DOHH2 (cell line): ENCODE data around the gene PPP2R2B.

Experiments
- H3F3A ChIP-seq: fragments of 200-600 bp; sonication (generic), shearing (Covaris generic); 2 replicates; pipeline ENCODE4 v1.6.0; 2016; ENCODE audit warnings: antibody characterized with exemption, mild to moderate bottlenecking; ENCODE audit not compliant: control insufficient read depth, insufficient read depth
- H3K27ac ChIP-seq: fragments of 200-600 bp; sonication (generic); 2 replicates; pipeline ENCODE4 v1.5.1; 2014; ENCODE audit warnings: low read depth, mild to moderate bottlenecking, low read length, moderate library complexity
- H3K27me3 ChIP-seq: fragments of 200-600 bp; sonication (generic); 2 replicates; pipeline ENCODE4 v1.6.1; 2014; ENCODE audit warnings: mild to moderate bottlenecking, low read length, mixed read lengths; ENCODE audit not compliant: control insufficient read depth
- H3K36me3 ChIP-seq: fragments of 200-600 bp; sonication (generic); 2 replicates; pipeline ENCODE4 v1.6.1; 2014; ENCODE audit warnings: mild to moderate bottlenecking, low read length, moderate library complexity, mixed read lengths; ENCODE audit not compliant: control insufficient read depth
- H3K4me1 ChIP-seq: fragments of 200-600 bp; sonication (generic); 2 replicates; pipeline ENCODE4 v1.6.1; 2014; ENCODE audit warnings: mild to moderate bottlenecking, low read length, mixed read lengths; ENCODE audit not compliant: control insufficient read depth
- H3K4me2 ChIP-seq: fragments of 200-600 bp; sonication (generic); 2 replicates; pipeline ENCODE4 v1.6.0; 2014; ENCODE audit warnings: mild to moderate bottlenecking, low read length, moderate library complexity
- H3K4me3 ChIP-seq: fragments of 200-600 bp; sonication (generic); 2 replicates; pipeline ENCODE4 v1.5.1; 2014; ENCODE audit warnings: mild to moderate bottlenecking, low read length, mixed read lengths
- H3K79me2 ChIP-seq: fragments of 200-600 bp; sonication (generic); 2 replicates; pipeline ENCODE4 v1.6.1; 2014; ENCODE audit warnings: mild to moderate bottlenecking, low read length, mixed read lengths; ENCODE audit not compliant: control insufficient read depth
- H3K9me2 ChIP-seq: fragments of 200-600 bp; sonication (generic); replicated peaks from 2 replicates; pipeline ENCODE4 v1.6.1; 2014; ENCODE audit warnings: mild to moderate bottlenecking, low read length, mixed read lengths; ENCODE audit not compliant: control insufficient read depth
- H3K9me3 ChIP-seq: fragments of 200-600 bp; sonication (generic); 2 replicates; pipeline ENCODE4 v1.6.1; 2014; ENCODE audit warnings: antibody characterized with exemption, low read length, mixed read lengths; ENCODE audit not compliant: control insufficient read depth, insufficient read depth
- H4K20me1 ChIP-seq: fragments of 200-600 bp; sonication (generic); 2 replicates; pipeline ENCODE4 v1.6.0; 2014; ENCODE audit warnings: low read depth, mild to moderate bottlenecking, antibody characterized with exemption, low read length, moderate library complexity; ENCODE audit not compliant: control insufficient read depth, insufficient read depth
- CTCF ChIP-seq: fragments of 200-600 bp; sonication (generic); IDR thresholded peaks from one replicate; pipeline ENCODE4 v1.5.1; 2014; ENCODE audit warnings: antibody characterized with exemption, mild to moderate bottlenecking, low read depth, low read length; ENCODE audit not compliant: poor library complexity, severe bottlenecking
- EZH2phosphoT487 ChIP-seq: fragments of 200-600 bp; sonication (generic); IDR thresholded peaks from 2 replicates; pipeline ENCODE4 v1.6.1; 2017; ENCODE audit warnings: borderline replicate concordance, mild to moderate bottlenecking, antibody characterized with exemption, low read length, moderate library complexity, mixed read lengths

Gene PPP2R2B

GRCh38 chr5:146745931-146746577 lies 132.5 kb downstream of the PPP2R2B start:
- H3K4me2 ChIP-seq = no peak overlapping the region
- no peaks in the 10 kb centered on the region for H3K79me2 ChIP-seq

GRCh38 chr5:146744068-146744745 lies 134.3 kb downstream of the PPP2R2B start:
- H3K4me1 ChIP-seq = no peaks in the 10 kb centered on the region
- H3K27me3 ChIP-seq = no peaks in the 10 kb centered on the region
- no peaks in the 10 kb centered on the region for H3K79me2 ChIP-seq
- H3K27ac ChIP-seq = no peak overlapping the region
- no peak for TF ChIP-seq EZH2phosphoT487
- no peak for TF ChIP-seq CTCF
- no peaks in the 10 kb centered on the region for H3K36me3 ChIP-seq
- H3K9me3 ChIP-seq = no peaks in the 10 kb centered on the region; the same call in 1 of the 2 replicates
- no peaks in the 10 kb centered on the region for H3K9me2 ChIP-seq
- no peak overlapping the region for H3K4me3 ChIP-seq
- no peak overlapping the region for H3K4me2 ChIP-seq
- no peaks in the 10 kb centered on the region for H3F3A ChIP-seq
- H4K20me1 ChIP-seq = no peaks in the 10 kb centered on the region

More at GRCh38 chr5:146745931-146746577, 132.5 kb downstream of the PPP2R2B start:
- Histone ChIP-seq H3K4me1 (no peaks in the 10 kb centered on the region), H3K36me3 (no peaks in the 10 kb centered on the region), H3F3A (no peaks in the 10 kb centered on the region), H3K9me3 (no peaks in the 10 kb centered on the region; the same call in 1 of the 2 replicates), H4K20me1 (no peaks in the 10 kb centered on the region), H3K27ac (no peak overlapping the region), H3K9me2 (no peaks in the 10 kb centered on the region), H3K27me3 (no peaks in the 10 kb centered on the region), H3K4me3 (no peak overlapping the region)
- TF ChIP-seq EZH2phosphoT487 (no peak), CTCF (no peak)

- H3K27ac ChIP-seq = no peak overlapping the region
- no peaks in the 10 kb centered on the region for H3K36me3 ChIP-seq
- H3K27me3 ChIP-seq = no peaks in the 10 kb centered on the region
- no peaks in the 10 kb centered on the region for H3K9me3 ChIP-seq
- no peaks in the 10 kb centered on the region for H3K79me2 ChIP-seq
- H3K9me2 ChIP-seq = no peaks in the 10 kb centered on the region
- H3K4me2 ChIP-seq = no peak overlapping the region
- H3F3A ChIP-seq = no peaks in the 10 kb centered on the region
- TF ChIP-seq CTCF (no peak), EZH2phosphoT487 (no peak)
- H3K4me1 ChIP-seq = no peaks in the 10 kb centered on the region
- H3K4me3 ChIP-seq = no peak overlapping the region
- H4K20me1 ChIP-seq = no peaks in the 10 kb centered on the region
These were observed 143.5 kb downstream of the PPP2R2B start for GRCh38 chr5:146734936-146735577.
